RWPE2 (cell line): ENCODE measurements around the gene CD300H.

Source experiments
- ATAC-seq: fragments of 200-7000 bp; cut with Tn5 transposase; 3 replicates; pipeline ENCODE4 v1.9.1; 2021; ENCODE audit warnings: low read depth
- DNase-seq: peaks from one replicate; pipeline ENCODE4 v3.0.0-alpha.2; 2020; ENCODE audit warnings: low spot score
- H3K27ac ChIP-seq: fragments of 450-650 bp; 2 replicates; pipeline ENCODE4 v1.5.1; 2017; ENCODE audit warnings: mild to moderate bottlenecking; ENCODE audit not compliant: poor library complexity, severe bottlenecking
- H3K27me3 ChIP-seq: fragments of 250-450 bp; sonication (Bioruptor Pico); 2 replicates; pipeline ENCODE4 v1.5.1; 2021; ENCODE audit warnings: mild to moderate bottlenecking, moderate library complexity; ENCODE audit not compliant: insufficient read depth, poor library complexity, severe bottlenecking
- H3K36me3 ChIP-seq: fragments of 250-450 bp; sonication (Bioruptor Pico); 2 replicates; pipeline ENCODE4 v1.5.1; 2020; ENCODE audit warnings: low read depth, mild to moderate bottlenecking, moderate library complexity
- H3K4me1 ChIP-seq: fragments of 250-450 bp; sonication (Bioruptor Pico); 2 replicates; pipeline ENCODE4 v1.5.1; 2021; ENCODE audit warnings: mild to moderate bottlenecking, moderate library complexity; ENCODE audit not compliant: insufficient read depth, poor library complexity, severe bottlenecking
- H3K4me3 ChIP-seq: fragments of 250-450 bp; sonication (Bioruptor Pico); 2 replicates; pipeline ENCODE4 v1.5.1; 2021; ENCODE audit warnings: mild to moderate bottlenecking, moderate library complexity; ENCODE audit not compliant: severe bottlenecking
- H3K9me3 ChIP-seq: fragments of 250-450 bp; sonication (Bioruptor Pico); 2 replicates; pipeline ENCODE4 v1.5.1; 2021; ENCODE audit warnings: mild to moderate bottlenecking, moderate library complexity; ENCODE audit not compliant: severe bottlenecking
- TF ChIP-seq, protein P1 (sequence below): fragments of 450-650 bp; IDR thresholded peaks from one replicate; pipeline ENCODE4 v1.5.1; 2017; ENCODE audit warnings: mild to moderate bottlenecking, moderate library complexity; ENCODE audit not compliant: poor library complexity, severe bottlenecking

CD300H gene

DNA sequence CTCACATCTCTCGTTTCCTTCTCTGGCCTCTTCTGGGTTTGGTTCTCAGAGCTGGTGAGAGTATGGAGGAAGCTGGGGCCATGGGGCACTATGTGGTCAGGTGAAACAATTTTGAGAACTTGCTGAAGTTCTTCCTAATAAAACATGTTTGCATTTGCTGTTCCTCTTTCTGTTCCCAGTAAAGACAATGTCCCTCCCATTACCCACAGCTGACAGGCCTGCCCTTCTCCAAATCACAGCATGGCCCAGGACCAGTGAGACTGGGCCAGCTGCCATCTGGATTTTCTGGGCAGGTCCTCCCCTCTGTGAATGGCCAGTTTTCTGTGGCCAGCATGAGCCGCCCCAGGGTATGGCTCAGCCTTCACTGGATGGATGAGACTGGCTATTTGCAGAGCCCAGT is at the start of gene CD300H:
TSS of gene CD300H (minus strand) at position 113 of the 400 bp plus-strand sequence.
- H3K9me3 ChIP-seq, result no peaks in the 10 kb centered on the region
- no peak within 1 kb of the TSS for H3K4me3 ChIP-seq
- H3K36me3 ChIP-seq, result no peaks in the 10 kb centered on the region
- H3K27me3 ChIP-seq, result no peaks in the 10 kb centered on the region
- H3K4me1 ChIP-seq, result peaks cover 9% of the 10 kb centered on the region
- TF ChIP-seq, protein P1, sequence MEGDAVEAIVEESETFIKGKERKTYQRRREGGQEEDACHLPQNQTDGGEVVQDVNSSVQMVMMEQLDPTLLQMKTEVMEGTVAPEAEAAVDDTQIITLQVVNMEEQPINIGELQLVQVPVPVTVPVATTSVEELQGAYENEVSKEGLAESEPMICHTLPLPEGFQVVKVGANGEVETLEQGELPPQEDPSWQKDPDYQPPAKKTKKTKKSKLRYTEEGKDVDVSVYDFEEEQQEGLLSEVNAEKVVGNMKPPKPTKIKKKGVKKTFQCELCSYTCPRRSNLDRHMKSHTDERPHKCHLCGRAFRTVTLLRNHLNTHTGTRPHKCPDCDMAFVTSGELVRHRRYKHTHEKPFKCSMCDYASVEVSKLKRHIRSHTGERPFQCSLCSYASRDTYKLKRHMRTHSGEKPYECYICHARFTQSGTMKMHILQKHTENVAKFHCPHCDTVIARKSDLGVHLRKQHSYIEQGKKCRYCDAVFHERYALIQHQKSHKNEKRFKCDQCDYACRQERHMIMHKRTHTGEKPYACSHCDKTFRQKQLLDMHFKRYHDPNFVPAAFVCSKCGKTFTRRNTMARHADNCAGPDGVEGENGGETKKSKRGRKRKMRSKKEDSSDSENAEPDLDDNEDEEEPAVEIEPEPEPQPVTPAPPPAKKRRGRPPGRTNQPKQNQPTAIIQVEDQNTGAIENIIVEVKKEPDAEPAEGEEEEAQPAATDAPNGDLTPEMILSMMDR, result no peak
- no peak within 1 kb of the TSS for H3K27ac ChIP-seq
- ATAC-seq, result no peak
- no peak for DNase-seq

DNA sequence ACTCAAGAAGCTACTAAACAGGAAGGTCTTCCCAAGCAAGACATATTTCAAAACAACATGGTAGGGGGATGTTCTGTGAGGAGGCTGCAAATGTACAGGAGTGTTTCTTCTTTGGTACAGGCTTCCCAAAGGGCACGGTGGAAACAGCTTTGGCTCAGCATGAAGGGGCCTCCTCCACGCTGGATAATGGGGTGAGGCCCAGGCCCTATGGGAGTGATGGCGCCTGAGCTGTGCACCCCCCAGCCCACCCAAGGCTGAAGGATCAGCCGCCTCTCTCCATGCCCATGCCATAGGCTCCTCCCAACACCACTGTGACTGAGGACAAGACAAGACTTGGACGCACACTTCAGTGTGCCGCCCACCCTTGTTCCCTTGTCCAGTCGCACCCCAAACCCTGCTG is 49.4 kb upstream of the CD300H start:
- ATAC-seq (no peak), DNase-seq (no peak)
- peaks cover 18% of the 10 kb centered on the region for H3K27me3 ChIP-seq
- no peak overlapping the region for H3K4me3 ChIP-seq
- H3K27ac ChIP-seq, result no peak overlapping the region
- no peaks in the 10 kb centered on the region for H3K9me3 ChIP-seq
- H3K4me1 ChIP-seq, result no peaks in the 10 kb centered on the region
- TF ChIP-seq, protein P1, result no peak
- no peaks in the 10 kb centered on the region for H3K36me3 ChIP-seq

- peaks cover 6% of the 10 kb centered on the region for H3K27me3 ChIP-seq
These were observed 44.7 kb upstream of the CD300H start for GRCh38 chr17:74612046-74612445.

DNA sequence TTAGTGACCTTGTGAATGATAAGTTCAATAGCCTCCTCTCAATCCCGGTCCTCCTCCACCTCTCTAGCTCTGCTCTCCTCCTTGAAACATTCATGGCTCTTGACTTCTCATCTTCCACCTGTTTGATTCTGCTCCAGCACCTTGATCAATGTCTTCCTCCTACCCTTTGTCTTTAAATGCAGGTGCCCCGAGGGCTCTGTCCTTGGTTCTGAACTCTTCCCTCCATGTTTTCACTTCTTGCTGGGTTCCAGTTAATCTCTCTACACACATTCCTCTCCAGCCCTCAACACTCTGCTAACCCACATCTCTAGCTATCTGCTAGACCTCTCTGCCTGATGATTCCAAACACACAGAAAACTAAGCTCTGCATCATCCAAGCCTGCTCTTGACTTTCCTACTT is 42.8 kb upstream of the CD300H start:
- Histone ChIP-seq H3K27me3 (no peaks in the 10 kb centered on the region), H3K36me3 (no peaks in the 10 kb centered on the region), H3K4me1 (peaks cover 9% of the 10 kb centered on the region), H3K9me3 (no peaks in the 10 kb centered on the region), H3K27ac (no peak overlapping the region), H3K4me3 (no peak overlapping the region)
- ATAC-seq, result no peak
- TF ChIP-seq, protein P1, result no peak
- no peak for DNase-seq

More at GRCh38 chr17:74612046-74612445, 44.7 kb upstream of the CD300H start:
- Histone ChIP-seq H3K9me3 (no peaks in the 10 kb centered on the region), H3K27ac (no peak overlapping the region), H3K36me3 (no peaks in the 10 kb centered on the region), H3K4me1 (no peaks in the 10 kb centered on the region), H3K4me3 (no peak overlapping the region)
- no peak for DNase-seq
- TF ChIP-seq, protein P1, result no peak
- ATAC-seq, result no peak

DNA sequence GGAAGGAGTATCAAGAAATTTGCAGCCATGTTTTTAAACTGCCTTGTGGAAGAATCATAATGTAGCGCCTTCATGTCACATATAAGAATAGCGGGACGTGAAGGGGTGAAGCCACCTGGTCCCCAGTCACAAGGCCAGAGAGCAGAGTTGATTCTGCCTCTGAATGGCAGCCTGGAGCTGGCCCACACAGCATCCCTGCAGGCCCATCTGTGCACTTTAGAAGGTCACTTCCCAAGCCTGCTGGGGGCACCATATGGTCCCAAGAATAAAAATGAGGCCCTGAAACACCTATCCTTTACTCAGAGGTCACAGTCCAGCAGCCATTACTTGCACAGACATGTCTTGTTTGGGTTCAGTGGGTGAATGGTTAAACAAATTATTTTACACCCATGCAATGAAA is 41.2 kb upstream of the CD300H start:
- DNase-seq (no peak), ATAC-seq (no peak)
- Histone ChIP-seq H3K27ac (no peak overlapping the region), H3K27me3 (no peaks in the 10 kb centered on the region), H3K4me3 (no peak overlapping the region), H3K4me1 (peaks cover 12% of the 10 kb centered on the region), H3K9me3 (no peaks in the 10 kb centered on the region), H3K36me3 (no peaks in the 10 kb centered on the region)
- TF ChIP-seq, protein P1, result no peak
